Measurements from ENCODE around the gene PVALEF.

DNA sequence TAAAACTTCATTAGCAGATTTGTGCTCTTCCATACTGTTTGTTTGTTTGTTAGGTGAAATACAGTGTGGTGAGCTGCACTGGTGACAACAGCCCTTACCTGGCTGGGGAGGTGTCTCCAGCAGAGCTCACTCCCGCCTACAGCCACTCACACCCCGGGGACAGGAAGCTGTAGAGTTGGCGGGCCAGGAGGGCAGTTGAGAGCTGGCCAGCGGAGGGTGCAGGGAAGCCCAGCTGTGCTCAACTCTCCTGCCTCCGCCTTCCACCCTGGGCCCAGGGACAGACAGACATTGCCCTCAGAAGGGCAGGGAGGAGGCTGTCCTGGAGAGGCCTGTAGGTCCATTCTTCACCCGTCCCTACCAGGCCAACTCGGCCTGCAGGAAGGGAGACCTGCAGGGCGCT lies 48.6 kb upstream of the PVALEF start:
- no peak for TF ChIP-seq ZNF274 (IDR thresholded peaks at IDR 0.05; ENCODE audit: low read depth, low read length)
- TF ChIP-seq YY1 (IDR thresholded peaks at IDR 0.05; ENCODE audit: insufficient read depth, insufficient read length): no peak
- no peak for TF ChIP-seq SUZ12 (IDR thresholded peaks at IDR 0.05; ENCODE audit: extremely low read depth, insufficient read depth, insufficient read length)

Measured in NT2/D1 (cell line).